PC-3 (cell line): ENCODE data around the gene CRTC1. TPM values are rescaled to one million over a fixed set of nuclear protein-coding genes. Genes with fewer than 3 reads are reported as not detected.

ENCODE experiments used
- ATAC-seq: fragments of 200-7000 bp; cut with Tn5 transposase; 2 replicates; pipeline ENCODE4 v1.9.1; 2020; ENCODE audit warnings: mild to moderate bottlenecking, moderate library complexity
- BruUV-seq: library from RNA; stranded (reverse); fragments of 400-500 nt; replicated peaks from 2 replicates; lab custom pipeline; 2021; lab: Mats Ljungman, UMichigan
- CTCF ChIA-PET: fragments of 300-600 bp; sonication (Branson Sonifier 250); formaldehyde crosslinking; loops from one replicate; lab custom pipeline; 2022; ENCODE audit warnings: antibody characterized with exemption; lab: Charles Lee
- POLR2A ChIA-PET: fragments of 300-600 bp; sonication (Branson Sonifier 250); formaldehyde crosslinking; loops from one replicate; lab custom pipeline; 2022; ENCODE audit warnings: antibody characterized with exemption; ENCODE audit not compliant: unreplicated experiment; lab: Charles Lee
- DNase-seq: peaks from one replicate; pipeline ENCODE4 v3.0.0-alpha.2; 2015
- H2AFZ ChIP-seq: fragments of 300-600 bp; sonication (generic); 2 replicates; pipeline ENCODE4 v1.6.0; 2016; ENCODE audit warnings: antibody characterized with exemption, low read length
- H3F3A ChIP-seq: fragments of 300-600 bp; sonication (generic); one replicate; pipeline ENCODE4 v1.6.0; 2017; ENCODE audit warnings: antibody characterized with exemption, low read length, control low read depth, mild to moderate bottlenecking; ENCODE audit not compliant: unreplicated experiment
- H3K27ac ChIP-seq: fragments of 300-600 bp; sonication (generic); 2 replicates; pipeline ENCODE4 v1.5.1; 2016; ENCODE audit warnings: mild to moderate bottlenecking, low read length
- H3K27me3 ChIP-seq: fragments of 300-600 bp; sonication (generic); 2 replicates; pipeline ENCODE4 v1.6.1; 2016; ENCODE audit warnings: low read length, mixed read lengths
- H3K36me3 ChIP-seq: fragments of 300-600 bp; sonication (generic); 2 replicates; pipeline ENCODE4 v1.6.1; 2016; ENCODE audit warnings: low read depth, mixed run types, low read length, mixed read lengths
- H3K4me1 ChIP-seq: fragments of 300-600 bp; sonication (generic); 2 replicates; pipeline ENCODE4 v1.5.1; 2016; ENCODE audit warnings: low read length; ENCODE audit not compliant: insufficient read depth
- H3K4me2 ChIP-seq: fragments of 300-600 bp; sonication (generic); 2 replicates; pipeline ENCODE4 v1.6.0; 2016; ENCODE audit warnings: low read length
- H3K4me3 ChIP-seq: fragments of 300-600 bp; sonication (generic); 2 replicates; pipeline ENCODE4 v1.5.1; 2016; ENCODE audit warnings: mild to moderate bottlenecking, low read length, mixed read lengths
- H3K79me2 ChIP-seq: fragments of 300-600 bp; sonication (generic); 2 replicates; pipeline ENCODE4 v1.6.1; 2017; ENCODE audit warnings: low read length, mixed read lengths
- H3K9ac ChIP-seq: fragments of 300-600 bp; sonication (generic); 2 replicates; pipeline ENCODE4 v1.6.0; 2016; ENCODE audit warnings: mild to moderate bottlenecking, low read length
- H3K9me2 ChIP-seq: fragments of 300-600 bp; sonication (generic); replicated peaks from 2 replicates; pipeline ENCODE4 v1.6.1; 2016; ENCODE audit warnings: mixed run types, low read length, mixed read lengths
- H3K9me3 ChIP-seq: fragments of 300-600 bp; sonication (generic); 2 replicates; pipeline ENCODE4 v1.6.1; 2016; ENCODE audit warnings: low read length, mixed read lengths
- H4K20me1 ChIP-seq: fragments of 300-600 bp; sonication (generic); 2 replicates; pipeline ENCODE4 v1.6.1; 2016; ENCODE audit warnings: low read length, mixed read lengths
- EZH2 ChIP-seq: fragments of 300-600 bp; sonication (generic); IDR thresholded peaks from one replicate; pipeline ENCODE4 v1.6.1; 2017; ENCODE audit warnings: antibody characterized with exemption, mild to moderate bottlenecking, low read length; ENCODE audit not compliant: unreplicated experiment
- EZH2phosphoT487 ChIP-seq: fragments of 300-600 bp; sonication (generic); IDR thresholded peaks from 2 replicates; pipeline ENCODE4 v1.6.1; 2018; ENCODE audit warnings: mild to moderate bottlenecking, antibody characterized with exemption, low read length, borderline replicate concordance
- intact Hi-C: fragments of 100-400 bp; cut with micrococcal nuclease; formaldehyde crosslinking; loops from 2 replicates; pipeline ENCODE4 v1.9.0; 2023
- total RNA-seq: library from RNA; depleted of rRNA; stranded (reverse); fragments of >200 nt; gene quantifications from 2 replicates; pipeline ENCODE4 v1.2.3, GENCODE V29; 2014
- TF ChIP-seq, protein P1 (sequence below): fragments of 300-600 bp; sonication (generic); conservative IDR thresholded peaks from 2 replicates; pipeline ENCODE4 v1.5.1; 2017; ENCODE audit warnings: antibody characterized with exemption, low read depth, mild to moderate bottlenecking, low read length

Gene CRTC1
- total RNA-seq, 1 experiment from 2014 or later = 6.7 TPM

DNA sequence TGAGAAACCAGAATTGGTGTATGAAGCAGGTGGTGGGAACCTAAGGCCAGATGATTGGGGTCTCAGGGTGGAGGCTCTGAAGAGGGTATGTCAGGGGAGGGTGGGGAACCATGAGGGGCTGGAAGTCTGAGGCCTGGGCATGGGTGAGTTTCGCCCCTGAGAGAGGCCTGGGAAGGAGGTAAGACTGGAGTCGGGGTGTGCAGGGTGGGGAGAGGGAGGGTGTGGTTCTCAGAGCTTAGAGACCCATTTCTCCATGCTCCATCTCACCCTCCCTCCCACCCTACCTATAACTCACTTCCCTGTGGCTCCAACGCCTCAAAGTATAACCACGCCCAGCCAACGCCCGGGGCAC is 47.7 kb upstream of the CRTC1 start:
- POLR2A ChIA-PET = no interaction called here
- Histone ChIP-seq H3K4me1 (peaks cover 12% of the 10 kb centered on the region), H3K27me3 (no peaks in the 10 kb centered on the region), H4K20me1 (0 out of 2 replicates have a peak, but pooled peaks cover 3% of the 10 kb centered on the region), H2AFZ (no peak overlapping the region), H3K36me3 (no peaks in the 10 kb centered on the region), H3K4me3 (no peak overlapping the region), H3F3A (no peaks in the 10 kb centered on the region), H3K9ac (no peak overlapping the region), H3K9me2 (no peaks in the 10 kb centered on the region), H3K4me2 (no peak overlapping the region), H3K27ac (no peak overlapping the region), H3K9me3 (no peaks in the 10 kb centered on the region), H3K79me2 (peaks cover 32% of the 10 kb centered on the region)
- TF ChIP-seq, protein P1, sequence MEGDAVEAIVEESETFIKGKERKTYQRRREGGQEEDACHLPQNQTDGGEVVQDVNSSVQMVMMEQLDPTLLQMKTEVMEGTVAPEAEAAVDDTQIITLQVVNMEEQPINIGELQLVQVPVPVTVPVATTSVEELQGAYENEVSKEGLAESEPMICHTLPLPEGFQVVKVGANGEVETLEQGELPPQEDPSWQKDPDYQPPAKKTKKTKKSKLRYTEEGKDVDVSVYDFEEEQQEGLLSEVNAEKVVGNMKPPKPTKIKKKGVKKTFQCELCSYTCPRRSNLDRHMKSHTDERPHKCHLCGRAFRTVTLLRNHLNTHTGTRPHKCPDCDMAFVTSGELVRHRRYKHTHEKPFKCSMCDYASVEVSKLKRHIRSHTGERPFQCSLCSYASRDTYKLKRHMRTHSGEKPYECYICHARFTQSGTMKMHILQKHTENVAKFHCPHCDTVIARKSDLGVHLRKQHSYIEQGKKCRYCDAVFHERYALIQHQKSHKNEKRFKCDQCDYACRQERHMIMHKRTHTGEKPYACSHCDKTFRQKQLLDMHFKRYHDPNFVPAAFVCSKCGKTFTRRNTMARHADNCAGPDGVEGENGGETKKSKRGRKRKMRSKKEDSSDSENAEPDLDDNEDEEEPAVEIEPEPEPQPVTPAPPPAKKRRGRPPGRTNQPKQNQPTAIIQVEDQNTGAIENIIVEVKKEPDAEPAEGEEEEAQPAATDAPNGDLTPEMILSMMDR = no peak
- TF ChIP-seq EZH2 = no peak
- no peak for TF ChIP-seq EZH2phosphoT487
- intact Hi-C loops = loop anchor here (5.0 kb wide), 1 partner anchor 114 kb away; the partner anchor contains the start of gene ELL
- CTCF ChIA-PET = no interaction called here
- ATAC-seq (0 out of 2 replicates have a peak, but pooled peaks have one; percentile 0), DNase-seq (no peak)
- BruUV-seq = no TSS peak

DNA sequence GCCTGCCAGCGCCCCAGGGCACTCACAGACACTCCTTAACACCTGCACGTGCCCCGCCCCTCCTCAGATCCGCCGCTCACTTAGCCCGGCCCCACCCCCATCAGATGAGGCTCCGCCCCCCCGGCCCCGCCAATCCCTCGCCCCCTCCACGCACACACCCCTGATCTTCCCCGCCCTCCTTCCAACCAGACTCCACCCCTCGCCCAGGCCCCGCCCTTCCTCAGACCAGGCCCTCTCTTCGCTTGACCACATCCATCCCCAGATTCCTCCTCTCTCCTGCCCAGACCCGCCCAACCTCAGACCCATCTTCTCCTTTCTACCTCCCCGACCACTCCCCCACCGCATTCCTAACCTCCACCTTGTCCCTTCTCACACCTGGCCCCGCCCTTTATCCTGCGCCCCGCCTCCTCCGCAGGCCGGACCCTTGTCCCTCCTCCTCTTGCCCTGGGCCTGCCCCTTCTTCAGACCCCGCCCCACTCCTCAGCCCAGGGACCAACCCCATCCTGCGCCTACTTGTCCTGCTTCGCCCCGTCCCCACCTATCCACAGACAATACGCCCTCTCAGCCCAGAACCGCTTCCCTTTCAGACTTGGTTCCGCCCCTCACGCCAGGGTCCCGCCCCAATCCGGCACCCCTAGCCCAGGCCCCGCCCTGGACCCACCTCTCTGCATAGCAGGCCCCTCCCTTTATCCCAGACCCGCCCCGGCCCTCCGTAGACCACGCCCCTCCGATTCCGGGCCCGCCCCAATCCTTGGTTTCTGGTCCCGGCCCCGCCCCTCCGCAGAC is 47.1 kb upstream of the CRTC1 start:
- peak overlapping the region; percentile 79 for H3K4me3 ChIP-seq
- H3K9me2 ChIP-seq = no peaks in the 10 kb centered on the region
- H3K4me1 ChIP-seq = peaks cover 12% of the 10 kb centered on the region
- DNase-seq (peak; percentile 94), ATAC-seq (peak; percentile 90)
- H2AFZ ChIP-seq = peak overlapping the region; percentile 81
- H4K20me1 ChIP-seq = 0 out of 2 replicates have a peak, but pooled peaks cover 3% of the 10 kb centered on the region
- H3F3A ChIP-seq = no peaks in the 10 kb centered on the region
- H3K9ac ChIP-seq = peak overlapping the region; percentile 84; the same call in 1 of the 2 replicates
- no peak overlapping the region for H3K27ac ChIP-seq
- H3K9me3 ChIP-seq = no peaks in the 10 kb centered on the region
- POLR2A ChIA-PET = no interaction called here
- intact Hi-C loops = loop anchor here (5.0 kb wide), 1 partner anchor 114 kb away; the partner anchor contains the start of gene ELL
- TF ChIP-seq EZH2phosphoT487 (no peak), EZH2 (no peak)
- TF ChIP-seq, protein P1 = no peak
- H3K79me2 ChIP-seq = peaks cover 37% of the 10 kb centered on the region
- no TSS peak for BruUV-seq
- H3K4me2 ChIP-seq = peak overlapping the region; percentile 72
- H3K27me3 ChIP-seq = no peaks in the 10 kb centered on the region
- CTCF ChIA-PET = no interaction called here
- no peaks in the 10 kb centered on the region for H3K36me3 ChIP-seq
